Fibroblast of skin of abdomen (primary cell): ENCODE measurements around the gene CYB5D1.
A peak's percentile ranks its signal among the peaks of the same experiment; 100 is the strongest.

Source experiments
- DNase-seq: peaks from one replicate; pipeline ENCODE4 v3.0.0-alpha.2; 2013

The CYB5D1 gene

DNA sequence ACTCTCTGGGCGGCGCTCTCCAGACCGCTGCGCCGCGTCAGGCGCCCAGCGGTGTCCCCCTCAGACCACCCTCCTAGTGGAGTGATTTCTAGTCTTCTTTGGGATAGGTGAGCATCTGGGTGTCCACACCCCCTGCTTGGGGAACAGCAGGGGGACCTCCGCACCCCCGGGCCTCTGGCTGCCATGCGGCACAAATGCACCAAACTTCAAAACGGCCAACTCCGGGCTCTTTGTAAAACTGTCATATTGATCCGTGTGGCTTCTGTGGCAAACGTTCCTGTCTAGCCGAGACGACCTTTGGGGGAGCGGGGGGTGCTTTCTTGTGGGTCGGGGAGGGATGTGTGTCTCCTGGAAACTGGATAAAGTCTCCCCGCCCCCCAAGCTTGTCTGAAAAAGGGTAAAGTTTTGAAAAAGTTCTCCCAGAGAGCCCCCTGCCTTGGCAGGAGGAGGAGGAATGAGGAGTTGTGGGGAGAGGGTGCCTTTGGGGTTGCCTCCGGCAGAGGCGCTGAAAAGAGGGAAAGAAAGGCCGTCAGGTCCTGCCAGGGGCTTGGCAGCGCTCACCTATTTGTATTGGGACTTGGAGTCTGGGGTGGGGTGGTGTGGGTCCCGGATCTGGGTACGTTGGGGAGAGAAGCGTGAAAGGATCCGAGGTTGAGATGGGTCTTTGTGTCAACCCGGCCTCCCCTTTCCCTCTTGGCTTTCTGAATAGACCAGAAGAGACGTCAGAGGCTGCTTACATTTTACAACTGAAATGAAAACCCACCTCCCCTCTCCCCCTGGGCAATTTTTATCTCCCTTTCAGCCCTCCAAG, 28.6 kb downstream of the CYB5D1 start:
- DNase-seq, result peak; percentile 54

DNA sequence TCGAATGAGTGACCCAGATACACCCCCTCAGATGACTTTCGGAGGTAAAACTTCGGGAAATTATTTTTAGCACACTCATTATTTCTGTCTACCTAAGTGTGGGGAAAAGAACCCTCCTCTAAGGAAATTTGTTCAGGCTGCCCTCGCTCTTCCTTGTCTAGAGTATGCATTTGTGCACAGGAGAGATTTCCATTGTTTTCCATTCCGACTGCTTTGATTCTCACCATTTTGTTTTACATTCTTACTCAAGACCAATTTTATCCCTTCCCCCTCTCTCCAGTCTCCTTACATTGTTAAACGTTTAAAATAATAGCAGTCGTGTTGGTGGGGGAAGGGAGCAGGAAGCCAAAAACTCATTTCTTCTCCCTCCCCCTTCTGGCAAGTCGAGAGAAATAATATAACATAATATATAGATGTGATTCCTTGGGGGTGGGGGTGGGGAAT, 29.3 kb downstream of the CYB5D1 start:
- DNase-seq, result no peak

DNA sequence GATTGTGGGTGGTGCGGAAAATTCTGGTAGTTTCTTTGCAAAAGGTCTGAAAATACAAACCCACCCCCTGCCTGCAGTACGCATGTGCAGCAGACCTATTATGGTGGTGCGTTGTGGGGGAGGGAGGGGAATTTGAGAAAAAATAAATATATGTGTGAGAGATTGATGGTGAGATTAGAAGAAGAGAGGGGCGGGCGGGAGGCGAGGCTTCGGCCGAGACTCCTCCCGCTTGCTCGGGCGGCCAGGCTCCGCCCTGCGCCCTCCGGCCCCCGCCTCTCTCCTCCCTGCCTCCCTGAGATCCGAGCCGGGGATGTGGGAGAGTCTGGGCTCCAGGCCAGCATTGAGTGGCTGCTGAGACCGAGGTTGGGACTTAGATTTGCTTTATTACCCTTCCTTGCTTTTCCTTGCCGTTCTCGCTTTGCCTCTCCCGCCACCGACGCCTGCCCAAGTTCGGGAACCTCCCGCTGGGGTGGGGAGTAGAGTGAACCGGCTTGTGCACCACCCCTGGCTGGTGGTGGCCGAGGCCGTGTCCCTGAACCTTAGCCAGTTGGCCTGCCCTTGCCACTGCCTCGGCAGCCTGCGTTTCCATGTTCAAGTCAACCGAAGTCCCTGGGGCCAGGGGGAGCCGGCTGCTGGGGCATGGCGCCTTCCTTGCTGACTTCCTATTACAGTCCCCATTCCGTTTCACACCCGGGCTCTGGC, 29.8 kb downstream of the CYB5D1 start:
- peak; percentile 99 for DNase-seq

- DNase-seq, result peak; percentile 20
Observed at GRCh38 chr17:7888184-7888920, 30.5 kb downstream of the CYB5D1 start, which contains the start of gene CHD3. CHD3 (plus strand) TSS chr17:7888789; CDS start chr17:7889001, 212 bp downstream.

- peak; percentile 87 for DNase-seq
Observed at GRCh38 chr17:7889166-7889955, 31.6 kb downstream of the CYB5D1 start.

DNA sequence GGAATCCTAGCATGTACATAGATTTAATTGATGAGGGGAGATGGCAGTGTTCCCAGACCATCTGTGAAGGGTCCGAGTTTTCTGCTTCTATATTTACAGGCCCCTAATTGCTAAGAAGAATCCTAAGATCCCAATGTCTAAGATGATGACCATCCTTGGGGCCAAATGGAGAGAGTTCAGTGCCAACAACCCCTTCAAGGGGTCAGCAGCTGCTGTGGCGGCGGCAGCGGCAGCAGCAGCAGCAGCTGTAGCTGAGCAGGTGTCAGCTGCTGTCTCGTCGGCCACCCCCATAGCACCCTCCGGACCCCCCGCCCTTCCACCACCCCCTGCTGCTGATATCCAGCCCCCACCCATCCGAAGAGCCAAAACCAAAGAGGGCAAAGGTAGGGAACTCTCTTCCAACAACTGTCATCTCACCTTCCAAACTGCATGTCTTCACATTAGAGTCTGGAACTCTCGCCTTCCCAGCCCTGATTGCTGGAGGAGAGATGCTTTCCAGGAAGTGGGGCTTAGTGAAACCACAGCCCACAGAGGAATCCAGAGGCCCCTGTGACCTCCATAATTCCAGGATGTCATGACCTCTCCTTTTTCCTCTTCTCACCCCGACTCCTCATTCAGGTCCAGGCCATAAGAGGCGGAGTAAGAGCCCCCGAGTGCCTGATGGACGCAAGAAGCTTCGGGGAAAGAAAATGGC, 35.5 kb downstream of the CYB5D1 start:
- DNase-seq, result no peak

DNA sequence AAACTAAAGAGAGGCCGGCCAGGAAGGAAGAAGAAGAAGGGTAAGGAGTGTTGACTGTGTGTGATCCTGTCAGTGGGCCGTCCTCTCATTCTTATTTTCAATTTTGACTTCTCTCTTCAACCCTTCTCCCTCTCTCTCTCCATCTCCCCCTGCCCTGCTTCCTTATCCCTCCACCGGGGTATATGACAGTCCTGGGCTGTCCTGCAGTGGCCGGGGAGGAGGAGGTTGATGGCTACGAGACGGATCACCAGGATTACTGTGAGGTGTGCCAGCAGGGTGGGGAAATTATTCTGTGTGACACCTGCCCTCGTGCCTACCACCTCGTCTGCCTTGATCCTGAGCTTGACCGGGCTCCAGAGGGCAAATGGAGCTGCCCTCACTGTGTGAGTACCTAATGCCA, 36.4 kb downstream of the CYB5D1 start:
- DNase-seq, result no peak

- DNase-seq, result no peak
Observed at GRCh38 chr17:7894866-7895265, 37.1 kb downstream of the CYB5D1 start.

DNA sequence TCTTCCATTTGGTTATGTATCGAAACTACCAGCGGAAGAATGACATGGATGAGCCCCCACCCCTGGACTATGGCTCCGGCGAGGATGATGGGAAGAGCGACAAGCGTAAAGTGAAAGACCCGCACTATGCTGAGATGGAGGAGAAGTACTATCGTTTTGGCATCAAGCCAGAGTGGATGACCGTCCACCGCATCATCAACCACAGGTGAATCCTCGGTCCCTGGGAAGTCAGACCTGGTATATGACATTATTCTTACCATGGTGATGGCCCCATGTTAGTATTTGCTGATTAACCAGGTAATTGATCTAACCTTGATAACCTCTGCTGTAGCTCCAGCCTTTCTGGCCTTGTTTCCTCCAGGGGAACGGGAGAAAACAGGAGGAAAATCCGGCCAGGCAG, 39.3 kb downstream of the CYB5D1 start:
- DNase-seq, result no peak

DNA sequence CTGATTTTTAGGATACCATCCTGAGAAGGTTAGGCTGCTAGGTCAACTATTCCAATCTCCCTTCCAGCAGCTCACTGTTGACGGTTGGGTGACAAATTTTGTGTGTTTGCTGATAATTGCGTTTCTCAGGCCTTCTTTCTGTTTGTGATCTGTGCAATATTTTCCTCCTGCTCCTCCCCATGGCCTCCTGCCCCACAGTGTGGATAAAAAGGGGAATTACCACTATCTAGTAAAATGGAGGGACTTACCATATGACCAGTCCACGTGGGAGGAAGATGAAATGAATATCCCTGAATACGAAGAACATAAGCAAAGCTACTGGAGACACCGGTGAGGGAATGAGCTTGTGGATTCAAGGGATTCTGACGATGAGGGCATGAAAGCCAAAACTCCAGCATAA, 40.0 kb downstream of the CYB5D1 start:
- peak; percentile 52 for DNase-seq

GRCh38 chr17:7903154-7904103, 45.6 kb downstream of the CYB5D1 start:
- no peak for DNase-seq

DNA sequence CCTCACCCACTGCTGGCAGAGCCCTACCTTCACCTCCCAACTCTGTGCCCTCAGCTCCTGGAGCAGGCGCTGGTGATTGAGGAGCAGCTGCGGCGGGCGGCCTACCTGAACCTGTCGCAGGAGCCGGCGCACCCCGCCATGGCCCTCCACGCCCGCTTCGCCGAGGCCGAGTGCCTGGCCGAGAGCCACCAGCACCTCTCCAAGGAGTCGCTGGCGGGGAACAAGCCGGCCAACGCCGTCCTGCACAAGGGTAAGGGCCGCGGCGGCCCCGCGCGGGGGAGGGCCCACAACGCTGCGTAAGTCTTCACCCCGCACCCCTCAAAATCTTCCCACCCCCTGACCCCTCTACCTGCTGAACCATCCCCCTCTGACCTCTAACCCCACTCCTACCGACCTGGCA, 51.3 kb downstream of the CYB5D1 start:
- no peak for DNase-seq

DNA sequence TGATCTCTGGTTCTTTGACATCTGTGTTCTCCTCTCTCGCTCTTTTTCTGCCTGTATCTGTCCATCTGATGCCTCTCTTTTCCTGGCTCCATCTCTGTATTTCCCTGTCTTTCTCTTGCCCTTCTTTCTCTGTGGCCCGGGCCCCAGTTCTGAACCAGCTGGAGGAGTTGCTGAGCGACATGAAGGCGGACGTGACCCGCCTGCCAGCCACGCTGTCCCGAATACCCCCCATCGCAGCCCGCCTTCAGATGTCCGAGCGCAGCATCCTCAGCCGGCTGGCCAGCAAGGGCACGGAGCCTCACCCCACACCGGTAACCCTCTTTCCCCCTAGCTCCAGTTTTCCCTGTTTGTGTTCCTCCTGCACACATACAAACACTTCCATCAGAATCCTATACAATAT, 52.5 kb downstream of the CYB5D1 start:
- DNase-seq, result no peak

GRCh38 chr17:7910711-7911110, 52.9 kb downstream of the CYB5D1 start:
- DNase-seq, result no peak

GRCh38 chr17:7911116-7911515, 53.3 kb downstream of the CYB5D1 start:
- no peak for DNase-seq
